Suppressor macrophage treated with lipopolysaccharide for 4 hours (primary cell): Measurements from ENCODE around the gene CTCFL.
"Not testable (repeated sequence)": the region's sequence is repeated elsewhere in the genome, so short reads cannot be mapped to it uniquely, and the experiment has no call there.

Source experiments
- DNase-seq: peaks from one replicate; pipeline ENCODE4 v3.0.0-alpha.2; 2020

The CTCFL gene

DNA sequence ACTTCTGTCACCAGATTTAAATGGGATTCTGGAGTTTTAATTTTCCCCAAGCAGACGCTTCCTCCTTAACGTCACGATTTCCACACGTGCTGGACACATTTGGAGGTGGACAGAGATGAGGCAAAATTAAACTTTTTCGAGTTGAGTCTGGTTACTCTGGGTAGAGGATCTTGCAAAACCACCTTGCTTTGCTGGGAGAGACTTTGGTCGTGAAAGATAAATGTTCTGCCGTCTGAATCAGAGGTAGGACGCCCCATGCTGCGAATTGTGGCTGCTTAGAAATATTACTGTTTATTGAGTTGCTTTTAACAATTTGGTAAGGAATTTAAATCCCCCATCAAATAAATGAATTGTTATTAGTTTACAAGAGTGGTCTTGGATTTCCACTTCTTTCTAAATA lies 46.8 kb downstream of the CTCFL start:
- no peak for DNase-seq

DNA sequence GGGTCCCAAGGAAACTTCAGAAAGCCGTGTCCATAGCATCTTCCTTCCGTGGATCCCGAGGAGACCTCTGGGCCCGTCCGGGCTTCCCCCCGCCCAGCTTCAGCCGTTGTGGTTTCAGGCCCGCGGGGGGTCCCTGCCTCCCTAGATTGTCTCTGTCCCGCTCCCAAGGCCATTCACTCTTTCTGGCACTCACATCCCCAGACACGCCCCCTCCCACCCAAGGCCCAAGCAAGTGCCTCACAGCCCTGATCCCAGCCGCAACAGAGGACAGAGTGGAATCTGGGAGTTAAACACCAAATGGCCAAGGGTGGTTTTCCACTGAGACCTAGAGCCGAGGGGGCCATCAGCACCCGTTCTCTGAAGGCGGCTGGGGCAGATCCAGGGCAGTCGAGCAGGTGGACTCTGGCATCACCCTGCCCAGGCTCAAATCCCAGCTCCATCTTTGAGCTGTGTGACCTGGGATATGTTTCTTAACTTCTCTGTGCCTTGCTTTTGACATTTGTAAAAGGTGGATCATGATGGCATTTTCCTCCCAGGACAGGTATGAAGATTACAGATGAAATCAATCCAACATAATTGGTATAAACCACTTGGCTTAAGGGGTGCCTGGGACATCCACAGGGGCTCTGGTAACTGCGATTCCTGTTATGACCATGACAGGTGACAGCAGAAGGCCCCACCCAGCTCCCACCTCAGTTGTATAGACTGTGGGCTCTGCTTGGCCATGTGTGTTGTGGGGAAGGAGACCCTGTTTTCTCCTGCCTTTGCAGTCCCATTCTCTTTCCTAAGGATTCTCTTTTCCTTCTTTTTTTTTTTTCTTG lies 48.1 kb downstream of the CTCFL start:
- DNase-seq = no peak

DNA sequence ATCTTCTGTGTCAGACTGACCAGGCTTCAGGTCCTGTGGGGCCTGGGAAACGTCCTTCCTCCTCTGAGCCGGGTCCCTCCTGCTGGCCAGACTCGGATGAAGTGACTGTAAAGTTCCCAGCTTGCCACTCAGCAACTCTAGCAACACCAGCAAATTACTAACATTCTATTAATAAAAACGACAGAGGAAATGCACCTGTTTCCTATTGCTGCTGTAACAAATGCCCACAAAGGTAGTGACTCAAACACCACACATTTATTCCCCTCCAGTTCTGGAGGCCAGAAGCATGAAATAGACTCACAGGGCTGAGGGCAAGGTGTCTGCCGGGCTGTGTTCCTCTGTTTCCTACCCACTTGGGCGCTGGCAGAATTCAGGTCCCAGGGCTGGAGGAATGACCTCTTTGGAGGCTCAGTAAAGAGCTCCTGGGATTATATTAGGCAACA lies 48.8 kb downstream of the CTCFL start:
- no peak for DNase-seq

DNA sequence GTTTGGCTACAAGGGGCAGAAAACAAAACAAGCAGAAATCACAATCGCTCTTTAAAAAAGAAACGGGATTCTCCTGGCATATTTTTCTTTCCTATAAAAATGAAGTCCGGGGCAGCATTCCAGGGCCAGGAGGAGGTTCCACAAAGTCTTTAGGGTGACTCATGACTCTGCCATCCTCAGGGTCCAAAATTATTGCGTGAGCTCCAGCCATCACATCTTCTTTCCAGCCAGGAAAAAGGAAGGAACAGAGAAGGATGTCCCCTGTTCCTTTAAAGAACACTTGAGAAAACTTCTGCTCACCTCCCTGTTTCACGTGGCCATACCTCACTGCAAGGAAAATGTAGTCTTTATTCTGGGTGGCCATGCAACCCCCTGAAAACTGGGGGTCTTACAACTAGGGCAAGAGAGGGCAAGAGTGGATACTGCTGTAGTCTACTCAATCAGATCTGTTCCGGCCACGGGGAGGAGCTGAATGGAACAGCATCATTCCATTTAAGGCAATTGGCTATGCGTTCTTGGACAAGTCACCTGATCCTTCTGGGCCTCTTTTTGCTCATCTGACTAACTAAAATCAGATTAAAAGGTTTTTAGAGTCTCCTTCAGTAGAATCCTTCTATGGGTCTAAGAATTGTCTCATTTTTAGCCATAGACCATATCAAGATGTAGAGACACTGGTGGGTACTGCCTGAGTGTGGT lies 49.4 kb downstream of the CTCFL start:
- no peak for DNase-seq

DNA sequence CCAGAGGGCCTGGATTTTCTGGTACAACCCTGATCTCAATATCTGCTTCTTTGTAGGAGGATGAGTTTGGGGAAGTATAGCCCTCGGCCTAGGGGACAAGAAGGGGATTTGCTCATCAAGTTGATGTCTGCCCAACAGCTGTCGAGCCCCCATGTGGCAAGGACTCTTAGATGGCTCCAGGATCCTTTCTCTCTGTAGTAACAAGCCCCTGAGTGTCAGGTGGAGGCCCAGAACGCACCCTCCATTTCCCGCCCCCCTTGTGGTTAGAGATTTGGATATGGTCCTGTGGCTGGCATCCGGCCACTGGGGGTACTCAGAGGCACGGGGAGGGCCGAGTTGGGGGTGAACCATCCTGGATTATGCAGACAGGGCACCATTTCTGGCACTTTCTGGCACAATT lies 50.1 kb downstream of the CTCFL start:
- no peak for DNase-seq

DNA sequence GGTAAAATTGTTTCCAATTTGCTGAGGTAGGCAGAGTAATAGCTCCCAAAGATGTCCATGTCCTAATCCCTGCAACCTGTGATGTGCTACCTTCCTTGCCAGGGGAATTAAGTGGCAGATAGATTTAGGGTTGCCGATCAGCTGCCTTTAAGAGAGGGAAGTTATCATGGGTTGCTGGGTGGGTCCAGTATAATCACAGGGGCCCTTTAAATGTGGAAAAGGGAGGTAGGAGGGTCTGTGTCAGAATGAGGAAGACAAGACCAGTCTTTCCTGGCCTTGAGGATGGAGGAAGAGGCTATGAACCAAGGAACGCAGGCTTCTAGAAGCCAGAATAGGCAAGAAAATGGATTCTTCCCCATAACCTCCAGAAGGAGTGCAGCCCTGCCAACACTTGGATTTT lies 50.7 kb downstream of the CTCFL start:
- no peak for DNase-seq

DNA sequence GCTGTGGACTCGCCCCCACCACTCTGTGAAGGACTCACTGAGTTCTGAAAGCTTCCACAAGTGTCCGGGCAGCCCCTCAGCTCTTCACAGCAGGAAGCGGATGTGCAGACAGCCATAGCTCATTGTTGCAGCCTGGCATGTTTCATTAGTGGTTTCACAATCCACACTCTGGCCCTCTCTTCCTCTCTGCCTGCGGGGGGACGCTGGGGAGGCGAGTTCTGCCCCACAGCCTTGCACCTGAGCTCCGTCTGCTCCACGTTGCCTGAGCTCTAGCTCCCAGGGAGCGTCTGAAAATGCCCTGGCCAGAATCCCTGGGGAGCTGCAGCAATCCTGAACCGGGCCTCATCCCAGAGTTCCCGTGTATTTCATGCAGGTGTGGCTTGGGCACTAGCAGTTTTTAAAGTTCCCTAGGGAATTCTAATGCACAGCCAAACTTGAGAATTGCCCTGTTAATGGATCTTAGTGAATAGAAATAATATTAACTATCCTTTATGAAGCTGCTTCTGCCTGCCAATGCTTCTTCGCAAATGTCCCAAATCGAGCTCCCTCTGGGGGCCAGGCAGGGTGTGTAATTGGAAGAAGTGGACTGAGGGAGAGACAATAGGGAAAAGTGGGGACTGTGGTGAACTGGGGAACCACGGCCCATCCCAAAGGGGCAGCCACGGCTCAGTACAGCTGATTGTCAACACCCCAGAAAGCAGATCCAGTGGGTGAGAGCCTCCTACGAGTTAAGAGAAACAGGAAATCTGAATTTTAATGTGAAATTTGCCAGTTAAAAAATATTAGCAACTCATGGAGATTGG lies 51.5 kb downstream of the CTCFL start:
- DNase-seq = peak; percentile 75

DNA sequence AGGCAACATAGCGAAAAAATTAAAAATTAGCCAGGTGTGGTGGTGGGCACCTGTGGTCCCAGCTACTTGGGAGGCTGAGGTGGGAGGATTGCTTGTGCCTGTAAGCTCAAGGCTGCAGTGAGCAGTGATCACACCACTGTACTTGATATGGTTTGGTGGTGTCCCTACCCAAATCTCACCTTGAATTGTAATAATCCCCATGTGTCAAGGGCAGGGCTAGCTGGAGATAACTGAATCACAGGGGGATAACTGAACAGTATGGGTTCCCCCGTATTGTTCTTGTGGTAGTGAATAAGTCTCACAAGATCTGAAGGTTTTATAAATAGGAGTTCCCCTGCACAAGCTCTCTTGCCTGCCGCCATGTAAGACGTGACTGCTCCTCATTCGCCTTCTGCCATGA lies 52.5 kb downstream of the CTCFL start:
- DNase-seq = not testable (repeated sequence)

DNA sequence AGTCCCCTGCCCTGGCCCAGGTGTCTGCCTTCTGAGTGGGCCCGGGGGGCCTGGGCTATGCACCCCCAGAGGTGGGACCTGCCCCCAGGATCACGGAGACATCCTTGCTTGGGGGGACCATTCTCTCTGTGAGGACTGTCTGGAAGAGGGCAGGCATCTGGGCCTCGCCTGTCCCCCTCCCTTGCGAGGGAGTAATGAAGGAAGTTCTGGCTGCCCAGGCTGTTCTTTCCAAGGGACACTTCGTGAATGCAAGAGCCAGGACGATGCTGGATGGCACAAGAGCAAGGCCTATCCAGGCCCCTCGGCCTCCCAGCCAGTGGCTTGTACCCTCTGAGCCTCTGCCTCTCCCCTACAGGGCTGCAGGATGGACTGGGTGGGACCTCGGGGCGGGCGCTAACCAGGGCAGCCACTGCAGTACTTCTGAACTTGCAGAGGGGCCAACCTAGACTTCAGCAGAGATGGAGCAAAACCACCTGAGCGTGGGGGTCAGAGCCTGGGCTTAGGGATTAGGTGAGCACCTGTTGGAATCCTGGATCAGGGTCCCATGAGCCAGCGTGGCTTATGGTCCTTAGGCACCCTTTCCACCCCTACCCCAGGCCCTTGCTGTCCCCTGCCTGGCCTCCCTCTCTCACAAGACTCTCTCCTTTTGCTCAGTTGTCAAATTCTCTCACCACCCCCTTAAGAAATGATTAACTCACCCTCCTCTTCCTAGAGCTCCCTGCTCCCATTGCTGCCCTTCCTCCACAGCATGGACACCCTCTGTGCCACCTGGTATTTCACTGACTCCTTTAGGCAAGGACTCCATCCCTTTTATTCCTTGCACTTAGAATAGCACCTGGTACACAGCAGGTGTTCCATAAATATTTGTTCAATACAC lies 53.2 kb downstream of the CTCFL start:
- DNase-seq = no peak

DNA sequence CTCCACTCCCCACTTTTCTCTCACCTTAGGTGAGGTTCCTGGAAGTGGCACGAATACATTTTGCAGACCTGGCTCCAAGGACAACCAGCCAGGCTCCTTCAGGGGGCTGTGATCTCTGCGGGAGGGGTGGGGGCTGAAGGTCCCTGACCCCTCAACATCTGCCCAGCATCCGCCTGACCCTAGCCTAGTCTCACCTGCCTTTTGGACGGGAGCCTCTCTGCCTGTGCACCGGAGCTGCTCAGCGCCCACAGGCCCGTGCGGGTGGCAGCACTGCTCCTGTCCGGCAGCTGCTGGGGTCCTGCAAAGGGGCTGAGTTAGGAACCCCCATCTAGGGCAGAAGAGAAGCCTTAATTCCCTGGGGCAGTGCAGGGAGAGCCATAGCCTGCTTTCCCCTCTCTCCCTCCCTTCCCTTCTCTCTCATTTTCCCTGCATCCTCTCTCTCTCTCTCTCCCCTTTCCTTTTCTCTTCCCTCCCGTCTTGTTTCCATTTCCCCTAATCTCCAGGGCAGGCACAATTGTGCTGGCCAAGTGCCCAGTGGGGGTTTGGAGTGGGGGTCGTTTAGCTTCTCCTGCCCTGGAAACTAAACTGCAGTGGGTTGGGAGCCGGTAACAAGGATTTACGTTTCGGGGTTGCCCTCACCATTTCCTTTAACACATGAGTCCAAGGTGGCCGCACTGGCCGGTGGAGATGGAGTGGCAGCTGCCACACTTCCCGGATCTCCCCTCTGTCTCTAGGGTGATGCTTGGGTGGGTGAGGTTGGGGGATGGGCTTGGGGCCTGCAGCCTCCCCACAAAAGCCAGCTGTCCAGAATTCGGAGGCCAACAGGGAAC lies 54.1 kb downstream of the CTCFL start:
- DNase-seq = no peak

DNA sequence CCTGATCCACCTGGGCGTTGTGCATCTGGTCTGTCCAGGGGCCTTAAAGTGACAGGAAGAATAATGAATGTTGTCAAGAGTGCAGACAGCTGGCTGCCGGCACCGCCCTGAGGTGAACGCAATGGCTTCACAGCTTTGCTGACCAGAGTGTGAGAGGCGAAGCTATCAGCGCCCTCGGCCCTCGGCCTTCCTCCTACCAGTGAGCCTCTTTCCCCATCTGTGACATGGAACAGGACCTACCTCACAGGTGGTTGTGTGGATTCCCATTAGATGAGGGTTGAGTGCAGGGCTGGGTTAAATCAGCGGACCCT lies 54.8 kb downstream of the CTCFL start:
- DNase-seq = no peak

DNA sequence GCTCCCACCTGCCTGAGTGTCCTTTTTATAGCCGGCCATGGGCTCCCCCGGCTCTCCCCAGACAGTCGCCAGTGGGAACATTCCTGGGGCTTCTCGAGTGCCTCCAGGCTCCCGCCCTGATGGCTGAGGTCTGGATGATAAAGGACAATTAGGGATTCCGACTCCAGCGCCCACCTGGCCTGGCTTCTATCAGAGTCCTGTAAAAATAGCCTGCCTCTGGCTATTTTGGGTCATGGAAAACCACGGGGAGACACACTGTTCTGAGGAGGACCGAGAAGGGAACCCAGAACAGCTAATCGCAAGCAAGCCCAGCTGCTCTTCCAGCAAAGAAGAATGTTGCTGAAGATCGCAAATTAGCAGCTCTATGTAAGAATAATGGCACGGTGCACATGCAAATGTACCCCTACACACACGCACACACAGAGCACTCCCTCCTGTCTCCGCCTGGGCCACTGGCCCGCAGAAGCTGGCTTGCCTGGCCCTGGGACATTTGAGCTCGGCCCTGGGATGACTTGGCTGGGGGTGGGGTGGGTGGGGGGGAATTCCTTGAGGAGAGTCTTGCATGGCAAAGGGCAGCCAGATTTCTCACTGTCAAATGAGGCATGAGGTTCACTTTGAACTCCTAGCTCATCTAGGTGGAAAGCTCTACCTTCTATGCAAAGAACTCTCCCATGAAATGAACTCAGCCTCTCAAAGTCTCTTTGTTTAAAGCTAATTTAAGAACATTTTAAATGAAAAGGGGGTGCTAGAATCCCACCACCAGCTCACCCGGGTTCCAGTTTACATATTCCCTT lies 55.3 kb downstream of the CTCFL start:
- DNase-seq = no peak

DNA sequence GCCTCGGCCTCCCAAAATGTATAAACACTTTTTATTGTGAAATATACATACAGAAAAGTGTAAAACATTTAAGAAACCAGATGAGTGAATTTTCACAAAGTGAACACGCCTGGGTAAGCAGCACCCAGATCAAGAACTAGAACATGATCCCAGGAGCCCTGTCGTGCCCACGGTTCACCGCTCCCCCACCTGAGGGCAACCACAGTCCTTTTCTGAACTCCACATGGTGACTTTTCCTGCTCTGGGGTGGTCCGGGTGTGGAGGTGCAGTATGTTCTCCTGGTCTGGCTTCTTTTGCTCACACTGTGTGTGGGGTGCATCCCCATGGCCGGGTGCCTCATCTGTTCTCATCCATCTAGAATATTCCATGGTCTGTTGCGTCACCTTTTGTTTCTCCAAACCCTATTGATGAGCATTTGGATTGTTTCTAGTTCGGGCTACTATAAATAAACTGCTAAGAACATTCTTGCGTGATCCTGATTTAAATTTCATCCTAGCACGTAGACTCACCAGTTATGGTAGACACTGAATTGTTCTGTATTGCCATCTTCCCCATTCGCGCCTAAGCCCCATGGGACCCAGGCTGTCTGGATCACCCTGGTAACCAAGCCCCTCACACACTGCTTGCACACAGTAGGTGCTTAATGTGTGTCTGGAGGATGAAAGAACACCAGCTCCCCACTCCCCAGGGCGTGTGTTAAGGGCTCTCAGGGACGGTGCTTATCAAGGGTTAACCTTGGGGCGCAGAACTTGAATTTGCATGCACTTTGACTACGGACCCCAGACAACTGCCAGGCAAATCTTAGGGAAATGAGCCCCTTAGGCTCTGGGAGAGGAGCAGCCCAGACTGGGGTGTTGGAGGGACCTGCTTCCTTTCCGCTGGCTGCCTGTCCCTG lies 56.2 kb downstream of the CTCFL start:
- DNase-seq = no peak

DNA sequence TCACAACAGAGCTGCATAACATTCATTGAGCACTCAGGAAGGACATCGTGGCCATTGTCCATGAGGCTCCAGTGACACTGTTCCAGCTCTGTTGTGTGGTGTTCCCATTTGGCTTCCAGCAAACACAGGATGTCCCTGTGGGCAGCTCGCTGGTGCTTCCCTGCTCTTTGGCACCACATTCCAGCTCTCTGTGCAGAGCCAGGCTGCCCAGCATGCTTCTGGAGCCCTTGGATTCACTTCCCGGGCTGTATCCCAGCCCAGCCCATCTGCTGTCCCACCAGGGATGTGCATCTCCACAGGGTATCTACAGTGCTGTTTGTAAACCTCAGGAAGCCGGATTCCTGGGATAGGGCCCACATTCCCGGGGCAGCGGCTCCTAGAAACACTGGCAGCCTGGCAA lies 57.2 kb downstream of the CTCFL start:
- no peak for DNase-seq

DNA sequence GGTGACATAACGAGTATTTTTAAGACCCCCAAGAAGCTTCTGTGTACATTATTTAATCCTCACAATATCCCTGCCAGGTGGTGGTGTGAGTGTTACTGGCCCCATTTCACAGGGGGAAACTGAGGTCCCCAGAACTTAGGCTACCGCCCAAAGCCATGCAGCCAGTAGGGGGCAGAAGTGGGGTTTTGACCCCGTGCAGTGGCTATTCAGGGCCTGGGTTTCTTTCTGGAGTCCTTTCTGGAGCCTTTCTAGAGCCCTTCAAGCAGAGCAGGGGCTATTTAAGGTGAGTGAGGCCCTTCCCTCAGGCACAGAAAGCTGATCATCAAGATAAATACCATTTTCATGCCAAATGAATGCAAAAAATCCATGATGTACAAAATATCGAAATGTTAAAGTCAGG lies 59.0 kb downstream of the CTCFL start:
- DNase-seq = no peak

DNA sequence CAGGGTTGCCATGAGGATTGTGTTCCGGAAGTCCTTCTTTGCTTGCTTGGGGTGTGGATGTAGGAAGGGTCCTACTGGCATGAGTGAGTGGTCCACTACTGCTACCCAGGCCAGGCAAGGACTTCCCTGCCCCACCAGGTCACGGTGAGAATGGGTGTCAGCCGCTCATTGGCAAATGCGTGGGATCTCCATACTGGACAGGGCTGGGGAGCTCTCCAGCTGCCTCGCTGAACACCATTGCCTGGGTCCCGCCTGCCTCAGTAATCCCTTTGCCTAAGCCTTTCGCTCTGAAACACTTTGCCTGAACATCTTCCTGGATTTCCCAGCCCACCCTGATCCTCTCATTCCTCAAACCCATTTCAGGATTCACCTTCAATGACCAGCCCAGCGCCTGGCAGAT lies 59.5 kb downstream of the CTCFL start:
- DNase-seq = no peak

DNA sequence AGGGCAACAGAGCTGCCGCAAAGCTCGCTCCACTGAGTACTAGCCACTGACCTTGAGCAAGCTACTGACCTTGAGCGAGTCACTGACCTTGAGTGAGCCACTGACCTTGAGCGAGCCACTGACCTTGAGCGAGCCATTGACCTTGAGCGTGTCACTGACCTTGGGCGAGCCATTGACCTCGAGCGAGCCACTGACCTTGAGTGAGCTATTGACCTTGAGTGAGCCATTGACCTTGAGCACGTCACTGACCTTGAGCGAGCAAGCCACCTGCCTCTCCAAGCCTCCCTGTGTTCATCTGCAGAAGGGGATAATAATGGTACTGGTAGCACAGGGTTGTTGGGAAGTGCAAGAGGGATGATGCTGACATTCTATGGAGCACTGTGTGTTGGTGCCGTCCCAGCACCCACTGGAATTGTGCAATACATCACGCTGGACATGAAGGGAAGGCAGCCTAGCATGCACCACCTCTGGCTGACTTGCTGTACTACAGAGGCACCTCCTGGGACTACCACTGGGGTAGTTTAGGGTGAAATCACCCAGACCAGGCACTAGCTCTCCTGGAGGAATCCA lies 60.2 kb downstream of the CTCFL start:
- DNase-seq = peak; percentile 80

DNA sequence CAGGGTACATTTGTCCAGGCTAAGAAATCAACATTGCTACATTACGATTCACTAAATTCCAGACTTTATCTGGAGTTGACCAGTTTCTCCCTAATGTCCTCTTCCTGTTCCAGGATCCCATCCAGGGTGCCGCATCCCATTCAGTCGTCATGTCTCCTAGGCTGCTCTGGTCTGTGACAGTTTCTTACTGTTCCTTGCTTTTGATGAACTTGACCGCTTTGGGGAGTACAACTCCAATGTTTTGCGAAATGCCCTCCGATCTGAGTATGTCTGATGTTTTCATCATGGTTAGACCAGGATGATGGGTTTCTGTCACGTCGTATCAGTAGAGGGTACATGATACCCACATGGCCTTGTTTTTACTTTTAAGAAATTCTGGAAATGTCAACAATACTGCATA lies 62.2 kb downstream of the CTCFL start:
- no peak for DNase-seq

DNA sequence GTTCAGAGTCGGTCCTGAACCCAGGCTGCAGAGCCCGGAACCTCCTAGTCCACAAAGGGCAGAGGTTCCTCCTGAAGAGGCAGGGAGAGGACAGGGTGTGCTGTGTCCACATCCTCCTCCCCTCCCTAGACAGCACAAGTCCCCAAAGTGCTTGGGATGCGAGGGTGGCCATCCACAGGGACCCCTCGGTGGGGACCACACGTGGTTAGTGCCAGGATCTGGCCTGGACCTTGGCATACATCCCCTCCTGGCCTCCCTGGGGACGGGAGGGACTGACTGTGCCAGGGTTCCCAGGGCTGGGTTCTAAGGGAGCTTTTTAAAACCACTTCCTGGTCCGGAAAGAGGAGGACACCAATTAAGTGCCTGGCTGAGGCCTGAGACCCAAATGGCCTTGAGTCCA lies 63.2 kb downstream of the CTCFL start:
- no peak for DNase-seq
